Right lobe of liver (tissue), 6 donors: ENCODE results near the gene CYTIP. TPM values are rescaled to one million over a fixed set of nuclear protein-coding genes. Genes with fewer than 3 reads are reported as not detected.

ENCODE experiments used
- ATAC-seq, 4 donors: fragments of 200-7000 bp; cut with Tn5 transposase; one replicate each; pipeline ENCODE4 v1.9.1; 2020; ENCODE audit warnings: mild to moderate bottlenecking in 4 of 4, moderate library complexity in 4 of 4
- DNase-seq, 3 donors: peaks; one replicate each; pipeline ENCODE4 v3.0.0-alpha.2; 2020
- H3K27ac ChIP-seq, 3 donors: fragments of 200-600 bp; one replicate each; pipeline ENCODE4 v1.8.0; 2022
- H3K27me3 ChIP-seq, 2 donors: fragments of 200-600 bp; one replicate each; pipeline ENCODE4 v1.8.0; 2022
- H3K36me3 ChIP-seq, 4 donors: fragments of 200-600 bp; sonication (generic) in 1 of 4; one replicate each; pipeline versions ENCODE4 v1.5.1 to v1.8.0; 2017 to 2022; ENCODE audit warnings: control low read depth in 1 of 4
- H3K4me1 ChIP-seq, 4 donors: fragments of 200-600 bp; sonication (generic) in 1 of 4; one replicate each; pipeline versions ENCODE4 v1.5.1 to v1.8.0; 2017 to 2022; ENCODE audit warnings: control low read depth in 1 of 4
- H3K4me3 ChIP-seq, 3 donors: fragments of 200-600 bp; one replicate each; pipeline ENCODE4 v1.8.0; 2022
- H3K9me3 ChIP-seq, 4 donors: fragments of 200-600 bp; sonication (generic) in 1 of 4; one replicate each; pipeline versions ENCODE4 v1.5.1 to v1.8.0; 2017 to 2022; ENCODE audit warnings: control low read depth in 1 of 4
- CTCF ChIP-seq, 4 donors: fragments of 200-600 bp in 3 of 4; fragments of 450-650 bp in 1 of 4; IDR thresholded peaks; one replicate each; pipeline versions ENCODE4 v1.5.1 to v1.8.0; 2016 to 2022; ENCODE audit warnings: antibody characterized with exemption in 4 of 4, mild to moderate bottlenecking in 2 of 4
- POLR2A ChIP-seq: fragments of 450-650 bp; IDR thresholded peaks from one replicate; pipeline ENCODE4 v1.6.1; 2017; ENCODE audit warnings: antibody characterized with exemption, mild to moderate bottlenecking
- WGBS: methylation state at CpG from one replicate; pipeline ENCODE4 v1.1.6; 2018; ENCODE audit warnings: low coverage, low lambda C conversion rate; ENCODE audit not compliant: insufficient coverage; ENCODE audit errors: missing lambda C conversion rate; 5-methylcytosine and 5-hydroxymethylcytosine counted together
- intact Hi-C, 2 donors: fragments of 100-400 bp; cut with DNase I; formaldehyde crosslinking; loops; one replicate each; pipeline versions ENCODE4 v1.11.2 to v1.14.1; 2022
- total RNA-seq, 6 experiments: library from RNA; depleted of rRNA in 2 of 6; stranded (reverse); fragments of >200 nt in 2 of 6; fragmentation: NEBNext Ultra II Directional in 3 of 6; extraction: Animal tissue kit (Norgen Biotek cat#: 25700) in 3 of 6; gene quantifications; one replicate each; pipeline versions ENCODE4 v1.1.0 to v1.2.4, GENCODE V29; 2016 to 2023
- donor health status: DM: no; HTN: yes; CAD: no.
- donor health status: DM: no; HTN: no; CAD: no.
- donor health status: DM: no; HTN: no; CAD: no.
- donor health status: DM: no; HTN: yes; CAD: no.
- donor health status: DM: no; HTN: yes; CAD: no.

Gene CYTIP
- total RNA-seq, 6 experiments from 2014 or later, result 1.1 to 6.0 (median 2.9) TPM

- Histone ChIP-seq H3K27ac (peak overlapping the region in 1 of 3 donors; percentile 7), H3K4me3 (no peak overlapping the region), H3K4me1 (no peaks in the 10 kb centered on the region), H3K36me3 (no peaks in the 10 kb centered on the region), H3K27me3 (no peaks in the 10 kb centered on the region), H3K9me3 (peaks cover 0 to 6% (median 0%) of the 10 kb centered on the region in 4 donors)
- ATAC-seq, result peak in 2 of 4 donors; percentile 6 to 13
- no peak for DNase-seq
- intact Hi-C loops, result no loop called here
- WGBS, result 29% methylated on average over 2 of the region's 2 CpGs
- no peak for TF ChIP-seq CTCF (IDR thresholded peaks at IDR 0.05)
- TF ChIP-seq POLR2A, result no peak
Measured at GRCh38 chr2:157421331-157421944, 22.5 kb downstream of the CYTIP start.

GRCh38 chr2:157420771-157421323 is 23.0 kb downstream of the CYTIP start:
- no peaks in the 10 kb centered on the region for H3K4me1 ChIP-seq
- H3K36me3 ChIP-seq, result no peaks in the 10 kb centered on the region
- peaks cover 0 to 6% (median 0%) of the 10 kb centered on the region in 4 donors for H3K9me3 ChIP-seq
- intact Hi-C loops, result no loop called here
- 26% methylated on average over 4 of the region's 4 CpGs for WGBS
- TF ChIP-seq CTCF (IDR thresholded peaks at IDR 0.05) (no peak), POLR2A (no peak)
- no peaks in the 10 kb centered on the region for H3K27me3 ChIP-seq
- no peak overlapping the region for H3K4me3 ChIP-seq
- DNase-seq, result no peak
- peak; percentile 58 to 74 (median 66) for ATAC-seq
- peak overlapping the region in 1 of 3 donors; percentile 33 for H3K27ac ChIP-seq

DNA sequence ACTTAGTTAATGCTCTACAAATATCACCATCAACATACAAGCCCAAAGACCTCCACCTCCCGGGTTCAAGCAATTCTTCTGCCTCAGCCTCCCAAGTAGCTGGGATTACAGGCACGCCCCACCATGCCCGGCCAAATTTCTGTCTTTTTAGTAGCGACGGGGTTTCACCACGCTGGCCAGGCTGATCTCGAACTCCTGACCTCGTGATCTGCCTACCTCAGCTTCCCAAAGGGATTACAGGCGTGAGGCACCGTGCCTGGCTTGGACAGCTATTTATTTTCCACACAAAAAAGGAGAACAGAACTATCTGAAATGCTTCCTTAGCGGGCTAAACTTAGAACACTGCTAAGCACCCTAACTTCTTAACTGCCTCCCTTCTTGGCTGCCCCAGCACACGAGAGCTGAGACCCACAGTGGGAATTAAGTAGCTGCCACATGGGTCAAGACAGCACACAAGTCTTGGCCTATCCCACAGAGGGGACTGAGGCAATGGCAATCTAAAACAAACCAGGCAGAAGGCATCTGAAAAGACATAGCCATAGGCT is 24.8 kb downstream of the CYTIP start:
- peak in 3 of 4 donors; percentile 14 to 35 (median 25) for ATAC-seq
- H3K4me1 ChIP-seq, result no peaks in the 10 kb centered on the region
- H3K4me3 ChIP-seq, result no peak overlapping the region
- WGBS, result 73% methylated on average over 9 of the region's 12 CpGs
- H3K27me3 ChIP-seq, result no peaks in the 10 kb centered on the region
- H3K27ac ChIP-seq, result peak overlapping the region in 2 of 3 donors; percentile 41 to 44
- no peak for TF ChIP-seq POLR2A
- TF ChIP-seq CTCF (IDR thresholded peaks at IDR 0.05), result no peak
- DNase-seq, result no peak
- H3K9me3 ChIP-seq, result no peaks in the 10 kb centered on the region
- intact Hi-C loops, result no loop called here
- no peaks in the 10 kb centered on the region for H3K36me3 ChIP-seq

DNA sequence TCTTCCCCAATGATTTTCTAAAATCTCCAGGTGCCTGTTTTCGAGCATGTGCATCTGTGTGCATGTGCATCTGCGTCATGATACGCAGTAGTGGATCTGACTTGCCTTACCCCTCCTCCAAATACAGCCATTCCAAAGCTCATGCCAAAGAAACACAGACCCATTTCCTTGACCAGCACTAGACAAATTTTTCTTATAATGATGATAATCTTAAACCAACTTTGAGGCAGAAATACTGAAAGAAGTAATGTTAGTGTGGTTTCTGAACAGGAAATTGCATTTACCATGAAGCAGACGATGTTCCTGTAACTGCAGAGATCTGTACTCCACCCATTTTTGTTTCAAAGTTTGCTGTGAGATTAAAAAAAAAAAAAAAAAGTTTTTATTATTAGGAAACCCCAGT is 25.6 kb downstream of the CYTIP start:
- DNase-seq, result no peak
- Histone ChIP-seq H3K36me3 (no peaks in the 10 kb centered on the region), H3K27me3 (no peaks in the 10 kb centered on the region), H3K27ac (peak overlapping the region in 2 of 3 donors; percentile 21 to 41), H3K4me1 (no peaks in the 10 kb centered on the region), H3K9me3 (no peaks in the 10 kb centered on the region), H3K4me3 (no peak overlapping the region)
- peak in 3 of 4 donors; percentile 16 to 31 (median 28) for ATAC-seq
- intact Hi-C loops, result no loop called here
- no peak for TF ChIP-seq CTCF (IDR thresholded peaks at IDR 0.05)
- no peak for TF ChIP-seq POLR2A
- WGBS, result 43% methylated on average over 4 of the region's 4 CpGs
